IMR-90 (cell line): ENCODE measurements around the gene MOB3A. TPM values are rescaled to one million over a fixed set of nuclear protein-coding genes. Genes with fewer than 3 reads are reported as not detected.
"Not testable (repeated sequence)": the region's sequence is repeated elsewhere in the genome, so short reads cannot be mapped to it uniquely, and the experiment has no call there.

ENCODE experiments used
- ATAC-seq: fragments of 200-7000 bp; cut with Tn5 transposase; 2 replicates; pipeline ENCODE4 v1.9.1; 2020; ENCODE audit warnings: low read depth, mild to moderate bottlenecking, moderate library complexity
- BruUV-seq: library from RNA; stranded (reverse); fragments of 400-500 nt; replicated peaks from 2 replicates; lab custom pipeline; 2021; lab: Mats Ljungman, UMichigan
- CTCF ChIA-PET: fragments of 300-600 bp; formaldehyde crosslinking; extraction: SDS; loops from one replicate; lab custom pipeline; 2021; ENCODE audit warnings: antibody characterized with exemption; lab: Yijun Ruan, JAX
- POLR2A ChIA-PET: fragments of 300-600 bp; sonication (Branson Sonifier 250); formaldehyde crosslinking; loops from one replicate; lab custom pipeline; 2022; ENCODE audit warnings: antibody characterized with exemption; ENCODE audit not compliant: unreplicated experiment; lab: Charles Lee
- DNase-seq: peaks from one replicate; pipeline ENCODE4 v3.0.0; 2013
- H2AFZ ChIP-seq: replicated peaks from 2 replicates; pipeline ENCODE3; 2013; ENCODE audit warnings: low read length, mild to moderate bottlenecking; ENCODE audit not compliant: poor library complexity
- H2AK5ac ChIP-seq: 2 replicates; pipeline ENCODE4 v1.6.1; 2013; ENCODE audit warnings: low read depth, low read length, inconsistent platforms
- H2AK9ac ChIP-seq: replicated peaks from 2 replicates; pipeline ENCODE3; 2013; ENCODE audit warnings: mild to moderate bottlenecking, low read depth, low read length, moderate library complexity; ENCODE audit not compliant: poor library complexity
- H2BK120ac ChIP-seq: 2 replicates; pipeline ENCODE4 v1.6.1; 2013; ENCODE audit warnings: low read depth, low read length, inconsistent platforms
- H2BK15ac ChIP-seq: 3 replicates; pipeline ENCODE4 v1.6.1; 2013; ENCODE audit warnings: low read depth, low read length, inconsistent platforms
- H2BK20ac ChIP-seq: 2 replicates; pipeline ENCODE4 v1.6.1; 2013; ENCODE audit warnings: low read depth, mild to moderate bottlenecking, inconsistent platforms, low read length, moderate library complexity
- H2BK5ac ChIP-seq: 2 replicates; pipeline ENCODE4 v1.6.1; 2013; ENCODE audit warnings: mild to moderate bottlenecking, low read depth, low read length, inconsistent platforms; ENCODE audit not compliant: poor library complexity, severe bottlenecking
- H3K14ac ChIP-seq: replicated peaks from 2 replicates; pipeline ENCODE4 v1.6.1; 2013; ENCODE audit warnings: low read depth, low read length, inconsistent platforms
- H3K18ac ChIP-seq: 2 replicates; pipeline ENCODE4 v1.6.1; 2013; ENCODE audit warnings: low read depth, low read length, control low read depth
- H3K23ac ChIP-seq: 2 replicates; pipeline ENCODE4 v1.6.1; 2013; ENCODE audit warnings: low read depth, low read length, inconsistent platforms
- H3K27ac ChIP-seq: 2 replicates; pipeline ENCODE4 v1.5.1; 2013; ENCODE audit warnings: mild to moderate bottlenecking, control low read depth, low read length; ENCODE audit not compliant: insufficient read depth
- H3K27me3 ChIP-seq: 2 replicates; pipeline ENCODE4 v1.6.1; 2013; ENCODE audit warnings: low read length; ENCODE audit not compliant: control insufficient read depth, insufficient read depth
- H3K36me3 ChIP-seq: 2 replicates; pipeline ENCODE4 v1.6.1; 2013; ENCODE audit warnings: low read length, mixed read lengths; ENCODE audit not compliant: control insufficient read depth, insufficient read depth
- H3K4ac ChIP-seq: 2 replicates; pipeline ENCODE4 v1.6.1; 2013; ENCODE audit warnings: low read depth, low read length, inconsistent platforms
- H3K4me1 ChIP-seq: 2 replicates; pipeline ENCODE4 v1.6.1; 2013; ENCODE audit warnings: low read length, mixed read lengths; ENCODE audit not compliant: control insufficient read depth, insufficient read depth
- H3K4me2 ChIP-seq: 2 replicates; pipeline ENCODE4 v1.6.1; 2013; ENCODE audit warnings: low read depth, mild to moderate bottlenecking, control low read depth, low read length, moderate library complexity
- H3K4me3 ChIP-seq: 2 replicates; pipeline ENCODE4 v1.5.1; 2013; ENCODE audit warnings: low read depth, mild to moderate bottlenecking, control low read depth, low read length, moderate library complexity; ENCODE audit not compliant: insufficient read depth
- H3K56ac ChIP-seq: 2 replicates; pipeline ENCODE4 v1.6.1; 2013; ENCODE audit warnings: low read length, inconsistent platforms; ENCODE audit not compliant: insufficient read depth; ENCODE audit errors: extremely low read depth
- H3K79me1 ChIP-seq, 2 experiments: 2 replicates each; pipeline ENCODE4 v1.6.1; 2013; ENCODE audit warnings: low read length in 2 of 2, inconsistent platforms in 1 of 2, low read depth in 1 of 2
- H3K9ac ChIP-seq: 2 replicates; pipeline ENCODE4 v1.6.1; 2013; ENCODE audit warnings: low read depth, low read length, control low read depth
- H3K9me1 ChIP-seq: 2 replicates; pipeline ENCODE4 v1.6.1; 2013; ENCODE audit warnings: low read length, inconsistent platforms; ENCODE audit not compliant: insufficient read depth
- H3K9me3 ChIP-seq: 2 replicates; pipeline ENCODE4 v1.6.1; 2013; ENCODE audit warnings: low read length; ENCODE audit not compliant: control insufficient read depth, insufficient read depth
- H4K20me1 ChIP-seq: 2 replicates; pipeline ENCODE4 v1.6.1; 2013; ENCODE audit warnings: low read length, inconsistent platforms; ENCODE audit not compliant: insufficient read depth
- H4K5ac ChIP-seq: 2 replicates; pipeline ENCODE4 v1.6.1; 2013; ENCODE audit warnings: mild to moderate bottlenecking, low read depth, low read length, control low read depth
- H4K8ac ChIP-seq, 2 experiments: 2 replicates each; pipeline ENCODE4 v1.6.1; 2013; ENCODE audit warnings: low read depth in 2 of 2, low read length in 2 of 2, control low read depth in 1 of 2, inconsistent platforms in 1 of 2
- H4K91ac ChIP-seq: 2 replicates; pipeline ENCODE4 v1.6.1; 2013; ENCODE audit warnings: low read depth, low read length, inconsistent platforms; ENCODE audit not compliant: insufficient read depth
- WGBS, 2 experiments: methylation state at CpG; one replicate each; pipeline versions ENCODE4 v1.1.5 to v1.1.7; 2013; ENCODE audit warnings: missing lambda C conversion rate in 2 of 2; ENCODE audit not compliant: insufficient read length in 1 of 2; ENCODE audit errors: extremely low coverage in 2 of 2; 5-methylcytosine and 5-hydroxymethylcytosine counted together
- dilution Hi-C: fragments of 300-500 bp; cut with HindIII; formaldehyde crosslinking; loops from one replicate; pipeline ENCODE4 v1.14.3; 2018; ENCODE audit warnings: low sequenced_read_pairs; ENCODE audit not compliant: unreplicated experiment
- in situ Hi-C: fragments of 300-500 bp; cut with MboI; formaldehyde crosslinking; loops from 3 replicates; pipeline ENCODE4 v1.14.3; 2019; ENCODE audit warnings: low sequenced_read_pairs, inconsistent platforms, mixed read lengths
- intact Hi-C: fragments of 100-400 bp; cut with micrococcal nuclease; formaldehyde crosslinking; loops from 2 replicates; pipeline ENCODE4 v1.10.0; 2022
- polyA plus RNA-seq, 3 experiments: library from polyadenylated mRNA; depleted of rRNA; stranded (reverse); fragments of >200 nt; gene quantifications; 2 replicates each; pipeline ENCODE4 v1.2.3, GENCODE V29; 2012; ENCODE audit warnings: low replicate concordance in 1 of 3
- total RNA-seq: library from RNA; depleted of rRNA; stranded (reverse); fragments of >200 nt; gene quantifications from 2 replicates; pipeline ENCODE4 v1.2.3, GENCODE V29; 2012

MOB3A gene
- total and polyA plus RNA-seq, 2 of the 4 experiments (the other 2 are of a cell fraction): 9.3 to 26.5 TPM

DNA sequence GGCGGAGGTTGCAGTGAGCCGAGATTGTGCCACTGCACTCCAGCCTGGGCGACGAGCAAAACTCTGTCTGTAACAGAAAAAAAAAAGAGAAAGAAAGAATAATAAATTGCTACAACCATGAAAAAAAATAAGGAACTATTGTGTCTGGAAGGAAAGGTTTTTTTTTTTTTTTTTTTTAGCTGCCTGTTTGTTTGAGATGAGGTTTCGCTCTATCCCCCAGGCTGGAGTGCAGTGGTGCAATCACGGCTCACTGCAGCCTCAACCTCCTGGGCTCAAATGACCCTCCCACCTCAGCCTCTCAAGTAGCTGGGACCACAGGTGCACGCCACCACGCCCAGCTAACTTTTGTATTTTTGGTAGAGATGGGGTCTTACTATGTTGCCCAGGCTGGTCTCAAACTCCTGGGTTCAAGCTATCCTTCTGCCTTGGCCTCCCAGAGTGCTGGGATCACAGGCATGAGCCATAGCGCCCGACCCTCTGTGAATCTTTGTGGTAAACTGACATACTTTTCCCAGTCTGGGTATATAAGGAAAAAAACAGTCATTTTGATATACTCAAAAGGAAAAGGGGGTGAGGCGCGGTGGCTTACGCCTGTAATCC lies 4.1 kb downstream of the MOB3A start:
- ATAC-seq: not testable (repeated sequence)

More for the DNA sequence above, 4.1 kb downstream of the MOB3A start:
- H3K27me3 ChIP-seq, H3K14ac ChIP-seq, H3K9ac ChIP-seq, H3K18ac ChIP-seq, H4K5ac ChIP-seq, in situ Hi-C loops, H3K4ac ChIP-seq, intact Hi-C loops, H2BK15ac ChIP-seq, H2BK20ac ChIP-seq, H3K56ac ChIP-seq, H3K23ac ChIP-seq, H3K4me2 ChIP-seq, H2AK5ac ChIP-seq, H4K91ac ChIP-seq, DNase-seq, H2BK5ac ChIP-seq, H2BK120ac ChIP-seq, H3K9me3 ChIP-seq, CTCF ChIA-PET, H2AFZ ChIP-seq, H3K36me3 ChIP-seq, POLR2A ChIA-PET, H3K4me3 ChIP-seq, dilution Hi-C loops, BruUV-seq, H4K8ac ChIP-seq, H3K27ac ChIP-seq, H2AK9ac ChIP-seq: not testable (repeated sequence)
- WGBS, 2 experiments: no CpG with 5 or more reads among the region's 13 CpGs
- H4K20me1 ChIP-seq: peaks cover 12% of the 10 kb centered on the region
- peaks cover 23% of the 10 kb centered on the region for H3K9me1 ChIP-seq
- H3K4me1 ChIP-seq: peaks cover 11% of the 10 kb centered on the region
- peaks cover 27 to 76% of the 10 kb centered on the region in 2 experiments for H3K79me1 ChIP-seq
